DMS153 treated with DMSO at 0.1 percent for 48 hours (cell line): ENCODE data around the gene GPR137B.

Experiments
- DNase-seq: peaks from one replicate; lab custom pipeline; 2025; ENCODE audit not compliant: unreplicated experiment; lab: John Stamatoyannopoulos, UW

GPR137B gene

DNA sequence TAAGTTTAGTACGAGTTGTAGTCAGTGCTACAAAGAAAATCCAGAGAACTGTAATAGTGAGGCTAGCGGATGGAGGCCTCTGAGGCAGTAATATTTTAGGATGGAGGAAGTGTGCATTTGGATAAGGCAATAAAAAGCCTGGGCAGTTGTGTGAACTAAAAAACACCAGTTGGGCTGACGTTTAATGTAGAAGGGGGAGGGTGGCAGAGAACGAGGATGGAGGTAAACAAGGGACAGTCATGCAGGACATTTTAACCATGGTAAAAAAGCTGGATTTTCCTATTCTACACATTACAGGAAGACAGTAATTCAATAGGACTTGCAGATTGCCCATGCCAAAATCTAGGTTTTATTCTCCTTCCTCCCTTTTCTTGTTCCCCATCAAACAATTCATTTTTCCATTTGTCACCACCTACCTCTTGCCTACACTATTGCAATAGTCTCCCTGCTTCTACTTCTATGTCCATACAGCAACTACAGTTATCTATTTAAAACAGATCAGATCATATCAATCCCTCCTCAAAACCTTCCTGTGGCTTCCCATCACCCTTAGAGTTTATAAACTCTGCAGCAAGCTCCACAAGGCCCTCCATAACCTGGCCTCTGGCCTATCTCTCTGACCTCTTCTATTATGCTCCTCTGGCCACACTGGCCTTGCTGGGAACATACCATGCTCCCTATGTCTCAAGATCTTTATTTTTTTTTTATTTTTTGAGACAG lies 111.7 kb downstream of the GPR137B start:
- no peak for DNase-seq

DNA sequence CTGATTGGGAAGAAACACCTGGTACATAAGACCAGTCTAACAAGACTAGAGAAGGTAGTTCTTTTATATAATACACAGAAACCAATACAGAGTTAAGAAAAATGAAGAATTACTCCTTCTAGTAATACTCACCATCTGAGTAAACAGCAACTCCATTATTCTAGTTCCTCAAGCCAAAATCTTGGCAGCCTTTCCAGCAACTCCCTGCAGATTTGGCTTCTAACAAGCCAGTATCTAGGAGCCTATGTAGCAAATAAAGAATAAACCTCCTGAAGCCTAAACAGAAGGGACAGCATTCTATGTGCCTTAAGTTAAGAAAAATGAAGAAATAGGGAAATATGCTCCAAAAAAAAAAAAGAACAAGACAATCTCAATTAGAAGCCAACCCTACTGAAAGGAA lies 114.9 kb downstream of the GPR137B start:
- no peak for DNase-seq

DNA sequence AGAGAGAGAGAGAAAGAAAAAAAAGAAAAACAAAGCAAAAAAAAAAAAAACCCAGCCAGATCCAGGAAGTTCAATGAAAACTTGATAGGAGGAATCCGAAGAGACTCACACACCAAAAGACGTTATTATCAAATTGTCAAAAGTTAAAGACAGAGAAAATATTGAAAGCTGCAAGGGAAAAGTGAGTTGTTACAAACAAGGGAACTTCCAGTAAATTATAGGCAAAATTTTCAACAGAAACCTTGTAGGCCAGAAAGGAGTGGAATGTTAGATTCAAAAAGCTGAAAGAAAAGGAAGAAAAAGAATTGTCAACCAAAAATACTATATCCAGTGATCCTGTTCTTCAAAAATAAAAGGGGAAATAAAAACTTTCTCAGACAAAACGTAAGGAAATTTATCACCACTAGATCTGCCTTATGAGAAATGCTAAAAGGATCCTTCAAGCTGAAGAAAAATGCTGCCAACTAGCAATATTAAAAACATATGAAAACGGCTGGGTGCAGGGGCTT lies 115.8 kb downstream of the GPR137B start:
- DNase-seq = no peak
